Measurements from ENCODE around the gene TUBGCP6. TPM values are rescaled to one million over a fixed set of nuclear protein-coding genes. Genes with fewer than 3 reads are reported as not detected.

TUBGCP6 gene
- total RNA-seq, 4 donors from 2014 or later = 43.8 to 110 (median 73.1) TPM

DNA sequence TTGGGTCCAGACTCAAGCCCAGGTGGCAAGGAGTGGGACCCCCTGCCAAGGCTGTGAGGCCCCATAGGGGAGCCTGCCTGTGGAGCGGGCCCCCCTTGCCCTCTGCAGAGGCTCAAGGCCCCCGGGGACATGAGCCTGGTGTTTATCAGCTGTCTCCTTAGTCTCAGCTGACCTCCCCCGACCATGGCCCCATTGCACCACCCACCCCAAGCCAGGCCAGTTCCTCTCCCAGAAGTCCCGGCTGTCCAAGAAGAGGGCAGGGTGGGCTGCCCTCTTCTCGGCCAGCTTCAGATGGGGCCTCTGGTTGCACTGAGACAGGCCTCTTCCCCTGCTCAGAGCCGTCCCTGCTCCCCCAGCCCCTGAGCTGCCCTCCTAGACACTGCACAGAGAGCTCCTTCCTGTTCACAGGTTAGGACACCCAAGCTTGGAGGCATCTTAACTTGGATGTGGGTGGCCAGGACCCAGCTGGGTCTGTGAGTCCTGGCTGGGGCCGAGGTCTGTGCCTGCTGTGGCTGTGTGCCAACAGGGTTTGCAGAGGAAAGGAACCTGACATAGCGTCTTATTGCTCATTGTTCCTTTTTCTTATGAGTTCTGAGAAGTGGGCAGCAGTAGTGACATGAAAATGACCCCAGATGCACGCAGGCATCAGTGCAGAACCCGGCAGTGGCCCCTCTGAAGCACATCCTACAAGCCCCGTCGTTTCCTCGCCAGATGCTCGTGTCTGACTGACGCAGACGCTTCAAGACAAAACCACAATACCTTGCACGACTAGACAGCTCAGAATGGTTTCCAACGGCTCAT is 53.7 kb downstream of the TUBGCP6 start:
- no peaks in the 10 kb centered on the region for H3K27me3 ChIP-seq
- H3K4me3 ChIP-seq = peak overlapping the region; percentile 31 to 55 (median 42)
- H3K4me1 ChIP-seq = peaks cover 31 to 67% (median 57%) of the 10 kb centered on the region in 4 donors
- in situ Hi-C loops (cut with MboI; ENCODE audit: low pct_ligation_motif_present in 1 of 4, low pct_unique_long_range_greater_than_20kb in 1 of 4, low sequenced_read_pairs in 3 of 4) = no loop called here
- DNase-seq = peak; percentile 78
- TF ChIP-seq EP300 (IDR thresholded peaks at IDR 0.05; ENCODE audit: low read depth) = no peak
- peak; percentile 24 to 58 (median 40) for TF ChIP-seq POLR2AphosphoS5 (IDR thresholded peaks at IDR 0.05)
- peak; percentile 40 for TF ChIP-seq POLR2A (IDR thresholded peaks at IDR 0.05)
- H3K27ac ChIP-seq = peak overlapping the region; percentile 80 to 93 (median 88)
- WGBS, 2 donors (ENCODE audit: low coverage in 1 of 2) = 43 to 76% methylated on average over 11 to 16 of the region's 18 CpGs
- H3K9me3 ChIP-seq = no peaks in the 10 kb centered on the region
- intact Hi-C loops (cut with DNase I; ENCODE audit: low total_unique reads) = no loop called here
- H3K36me3 ChIP-seq = peaks cover 0 to 6% (median 2%) of the 10 kb centered on the region in 4 donors

DNA sequence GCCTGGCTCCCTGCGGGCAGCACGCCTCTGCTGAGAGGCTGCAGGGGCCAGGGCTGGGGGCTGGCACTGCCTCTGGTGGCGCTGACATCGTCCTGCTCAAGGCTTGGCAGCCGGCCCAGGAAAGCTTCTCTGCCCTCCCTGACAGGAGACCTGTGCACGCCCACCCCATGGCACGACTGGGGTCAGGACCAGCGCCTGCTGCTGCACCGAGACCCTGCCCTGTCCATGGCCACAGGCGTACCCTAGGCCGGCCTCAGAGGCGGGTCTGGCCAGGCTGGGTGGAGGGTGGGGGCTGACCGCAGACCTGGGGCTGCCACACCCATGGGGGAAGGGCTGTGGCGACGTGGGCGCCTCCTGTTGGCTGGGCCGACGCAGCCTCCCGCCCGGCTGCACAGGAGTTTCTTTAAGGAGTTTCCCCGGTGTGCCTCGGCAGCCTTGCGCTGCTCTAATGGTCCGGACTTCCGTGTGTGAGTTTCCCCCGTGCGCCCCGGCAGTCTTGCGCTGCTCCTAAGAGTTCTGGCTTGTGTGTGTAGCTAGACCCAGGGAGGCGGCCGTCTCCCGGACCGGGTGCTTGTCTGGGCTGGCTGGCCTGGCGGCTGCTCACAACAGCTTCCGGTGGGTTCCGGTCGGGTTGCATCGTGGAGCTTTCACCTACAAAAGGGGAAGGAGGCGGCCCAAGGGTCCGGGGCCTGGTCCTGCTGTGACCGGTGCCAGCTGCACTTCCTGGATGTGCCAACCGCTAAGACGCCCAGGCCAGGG is 54.5 kb downstream of the TUBGCP6 start:
- WGBS, 2 donors (ENCODE audit: low coverage in 1 of 2) = 4% methylated on average over 33 of the region's 43 CpGs; no CpG with 5 or more reads in 1 of the 2 donors
- Histone ChIP-seq H3K4me1 (peaks cover 31 to 67% (median 58%) of the 10 kb centered on the region in 4 donors), H3K27ac (peak overlapping the region; percentile 80 to 93 (median 88)), H3K9me3 (no peaks in the 10 kb centered on the region), H3K4me3 (peak overlapping the region; percentile 31 to 55 (median 42)), H3K27me3 (no peaks in the 10 kb centered on the region), H3K36me3 (peaks cover 0 to 6% (median 2%) of the 10 kb centered on the region in 4 donors)
- peak; percentile 91 for DNase-seq
- in situ Hi-C loops (cut with MboI; ENCODE audit: low pct_ligation_motif_present in 1 of 4, low pct_unique_long_range_greater_than_20kb in 1 of 4, low sequenced_read_pairs in 3 of 4) = no loop called here
- no peak for TF ChIP-seq EP300 (IDR thresholded peaks at IDR 0.05; ENCODE audit: low read depth)
- TF ChIP-seq POLR2A (IDR thresholded peaks at IDR 0.05) = peak; percentile 84
- TF ChIP-seq CTCF (IDR thresholded peaks at IDR 0.05) = peak; percentile 22 to 70 (median 39)
- peak; percentile 36 to 84 (median 79) for TF ChIP-seq POLR2AphosphoS5 (IDR thresholded peaks at IDR 0.05)
- intact Hi-C loops (cut with DNase I; ENCODE audit: low total_unique reads) = no loop called here

GRCh38 chr22:50189849-50190181 is 55.0 kb downstream of the TUBGCP6 start:
- intact Hi-C loops (cut with DNase I; ENCODE audit: low total_unique reads) = no loop called here
- in situ Hi-C loops (cut with MboI; ENCODE audit: low pct_ligation_motif_present in 1 of 4, low pct_unique_long_range_greater_than_20kb in 1 of 4, low sequenced_read_pairs in 3 of 4) = no loop called here
- H3K9me3 ChIP-seq = no peaks in the 10 kb centered on the region
- H3K4me3 ChIP-seq = peak overlapping the region in 3 of 4 donors; percentile 41 to 55 (median 42)
- H3K4me1 ChIP-seq = peaks cover 35 to 67% (median 63%) of the 10 kb centered on the region in 4 donors
- peak; percentile 47 for DNase-seq
- peaks cover 0 to 6% (median 2%) of the 10 kb centered on the region in 4 donors for H3K36me3 ChIP-seq
- WGBS, 2 donors (ENCODE audit: low coverage in 1 of 2) = 8% methylated on average over 4 of the region's 4 CpGs; no CpG with 5 or more reads in 1 of the 2 donors
- TF ChIP-seq POLR2AphosphoS5 (IDR thresholded peaks at IDR 0.05) = no peak
- no peak for TF ChIP-seq EP300 (IDR thresholded peaks at IDR 0.05; ENCODE audit: low read depth)
- TF ChIP-seq CTCF (IDR thresholded peaks at IDR 0.05) = no peak
- TF ChIP-seq POLR2A (IDR thresholded peaks at IDR 0.05) = no peak
- H3K27ac ChIP-seq = peak overlapping the region; percentile 80 to 93 (median 88)
- H3K27me3 ChIP-seq = no peaks in the 10 kb centered on the region

DNA sequence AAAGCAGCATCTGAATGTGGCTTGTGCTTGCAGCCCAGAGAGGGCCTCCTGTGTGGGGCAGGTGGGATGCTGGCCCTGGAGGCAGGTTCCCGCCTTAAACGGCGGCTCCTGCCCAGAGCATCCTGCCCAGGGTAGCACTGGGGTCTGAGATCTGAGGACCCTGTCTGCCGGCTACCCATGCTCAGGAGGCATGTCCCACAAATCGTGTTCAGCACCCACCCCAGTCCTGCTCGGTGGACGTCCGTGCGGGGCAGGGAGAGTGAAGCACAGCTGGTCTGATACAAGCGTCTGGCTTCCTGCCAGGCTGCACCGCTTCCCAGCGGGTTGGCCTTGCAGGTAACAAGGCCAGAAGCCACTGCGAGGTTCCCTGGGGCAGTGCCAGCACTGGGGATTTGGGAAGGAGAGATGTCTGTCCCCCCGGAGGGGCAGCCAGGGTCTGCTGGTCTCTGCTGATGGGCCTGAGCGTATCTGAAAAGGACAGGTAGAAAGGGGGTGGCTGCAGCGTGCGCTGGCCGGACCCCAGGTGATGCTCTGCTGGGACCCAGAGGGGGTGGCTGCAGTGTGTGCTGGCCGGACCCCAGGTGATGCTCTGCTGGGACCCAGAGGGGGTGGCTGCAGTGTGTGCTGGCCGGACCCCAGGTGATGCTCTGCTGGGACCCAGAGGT is 55.5 kb downstream of the TUBGCP6 start:
- peaks cover 0 to 2% (median under 1%) of the 10 kb centered on the region in 4 donors for H3K36me3 ChIP-seq
- peaks cover 37 to 71% (median 66%) of the 10 kb centered on the region in 4 donors for H3K4me1 ChIP-seq
- intact Hi-C loops (cut with DNase I; ENCODE audit: low total_unique reads) = no loop called here
- peak overlapping the region; percentile 80 to 93 (median 88) for H3K27ac ChIP-seq
- no peak for TF ChIP-seq CTCF (IDR thresholded peaks at IDR 0.05)
- TF ChIP-seq EP300 (IDR thresholded peaks at IDR 0.05; ENCODE audit: low read depth) = no peak
- no peak for TF ChIP-seq POLR2A (IDR thresholded peaks at IDR 0.05)
- TF ChIP-seq POLR2AphosphoS5 (IDR thresholded peaks at IDR 0.05) = no peak
- H3K4me3 ChIP-seq = no peak overlapping the region
- in situ Hi-C loops (cut with MboI; ENCODE audit: low pct_ligation_motif_present in 1 of 4, low pct_unique_long_range_greater_than_20kb in 1 of 4, low sequenced_read_pairs in 3 of 4) = no loop called here
- H3K9me3 ChIP-seq = no peaks in the 10 kb centered on the region
- no peaks in the 10 kb centered on the region for H3K27me3 ChIP-seq
- DNase-seq = peak; percentile 59
- 54% methylated on average over 18 of the region's 20 CpGs; no CpG with 5 or more reads in 1 of the 2 donors for WGBS, 2 donors (ENCODE audit: low coverage in 1 of 2)

Data from transverse colon (tissue), 4 donors.